ENCODE data around the gene KDM1A.

KDM1A gene

GRCh38 chr1:23035823-23036452 lies 16.7 kb downstream of the KDM1A start:
- no peak for ATAC-seq (ENCODE audit: low read depth)
- no peak overlapping the region for H3K27ac ChIP-seq (ENCODE audit: poor library complexity, severe bottlenecking)

GRCh38 chr1:23037081-23037740 lies 17.9 kb downstream of the KDM1A start:
- no peak overlapping the region for H3K27ac ChIP-seq (ENCODE audit: poor library complexity, severe bottlenecking)
- DNase-seq (ENCODE audit: low spot score) (no peak), ATAC-seq (ENCODE audit: low read depth) (no peak)
- no peaks in the 10 kb centered on the region for H3K27me3 ChIP-seq (ENCODE audit: insufficient read depth, poor library complexity, severe bottlenecking)
- H3K4me3 ChIP-seq (ENCODE audit: severe bottlenecking), result no peak overlapping the region
- peaks cover 31% of the 10 kb centered on the region for H3K36me3 ChIP-seq (ENCODE audit: low read depth)
- no peaks in the 10 kb centered on the region for H3K4me1 ChIP-seq (ENCODE audit: insufficient read depth, poor library complexity, severe bottlenecking)
- H3K9me3 ChIP-seq (ENCODE audit: severe bottlenecking), result no peaks in the 10 kb centered on the region
- no peak for TF ChIP-seq CTCF (IDR thresholded peaks at IDR 0.05; ENCODE audit: poor library complexity, severe bottlenecking)

More at GRCh38 chr1:23035823-23036452, 16.7 kb downstream of the KDM1A start:
- no peaks in the 10 kb centered on the region for H3K9me3 ChIP-seq (ENCODE audit: severe bottlenecking)
- DNase-seq (ENCODE audit: low spot score), result no peak
- peaks cover 39% of the 10 kb centered on the region for H3K36me3 ChIP-seq (ENCODE audit: low read depth)
- no peak for TF ChIP-seq CTCF (IDR thresholded peaks at IDR 0.05; ENCODE audit: poor library complexity, severe bottlenecking)
- H3K4me1 ChIP-seq (ENCODE audit: insufficient read depth, poor library complexity, severe bottlenecking), result no peaks in the 10 kb centered on the region
- H3K27me3 ChIP-seq (ENCODE audit: insufficient read depth, poor library complexity, severe bottlenecking), result no peaks in the 10 kb centered on the region
- no peak overlapping the region for H3K4me3 ChIP-seq (ENCODE audit: severe bottlenecking)

GRCh38 chr1:23039308-23039826 lies 20.1 kb downstream of the KDM1A start:
- DNase-seq (ENCODE audit: low spot score) (no peak), ATAC-seq (ENCODE audit: low read depth) (no peak)
- Histone ChIP-seq H3K36me3 (ENCODE audit: low read depth) (peaks cover 19% of the 10 kb centered on the region), H3K4me1 (ENCODE audit: insufficient read depth, poor library complexity, severe bottlenecking) (peaks cover 17% of the 10 kb centered on the region), H3K9me3 (ENCODE audit: severe bottlenecking) (no peaks in the 10 kb centered on the region), H3K4me3 (ENCODE audit: severe bottlenecking) (no peak overlapping the region), H3K27me3 (ENCODE audit: insufficient read depth, poor library complexity, severe bottlenecking) (no peaks in the 10 kb centered on the region), H3K27ac (ENCODE audit: poor library complexity, severe bottlenecking) (no peak overlapping the region)
- no peak for TF ChIP-seq CTCF (IDR thresholded peaks at IDR 0.05; ENCODE audit: poor library complexity, severe bottlenecking)

- H3K36me3 ChIP-seq (ENCODE audit: low read depth), result peaks cover 19% of the 10 kb centered on the region
- no peak for TF ChIP-seq CTCF (IDR thresholded peaks at IDR 0.05; ENCODE audit: poor library complexity, severe bottlenecking)
- H3K27me3 ChIP-seq (ENCODE audit: insufficient read depth, poor library complexity, severe bottlenecking), result no peaks in the 10 kb centered on the region
- H3K27ac ChIP-seq (ENCODE audit: poor library complexity, severe bottlenecking), result no peak overlapping the region
- DNase-seq (ENCODE audit: low spot score), result no peak
- ATAC-seq (ENCODE audit: low read depth), result no peak
- H3K4me3 ChIP-seq (ENCODE audit: severe bottlenecking), result no peak overlapping the region
- H3K4me1 ChIP-seq (ENCODE audit: insufficient read depth, poor library complexity, severe bottlenecking), result peaks cover 24% of the 10 kb centered on the region
- no peaks in the 10 kb centered on the region for H3K9me3 ChIP-seq (ENCODE audit: severe bottlenecking)
Observed at GRCh38 chr1:23040509-23040908, 21.2 kb downstream of the KDM1A start.

GRCh38 chr1:23044035-23044434 lies 24.8 kb downstream of the KDM1A start:
- H3K36me3 ChIP-seq (ENCODE audit: low read depth), result peaks cover 25% of the 10 kb centered on the region
- ATAC-seq (ENCODE audit: low read depth) (peak; percentile 52; the same call in 2 of the 3 replicates), DNase-seq (ENCODE audit: low spot score) (no peak)
- no peaks in the 10 kb centered on the region for H3K27me3 ChIP-seq (ENCODE audit: insufficient read depth, poor library complexity, severe bottlenecking)
- TF ChIP-seq CTCF (IDR thresholded peaks at IDR 0.05; ENCODE audit: poor library complexity, severe bottlenecking), result no peak
- H3K27ac ChIP-seq (ENCODE audit: poor library complexity, severe bottlenecking), result peak overlapping the region; percentile 36
- H3K4me1 ChIP-seq (ENCODE audit: insufficient read depth, poor library complexity, severe bottlenecking), result peaks cover 36% of the 10 kb centered on the region
- H3K4me3 ChIP-seq (ENCODE audit: severe bottlenecking), result no peak overlapping the region
- H3K9me3 ChIP-seq (ENCODE audit: severe bottlenecking), result no peaks in the 10 kb centered on the region
